WTC11 (cell line): ENCODE results near the gene NSL1. TPM values are rescaled to one million over a fixed set of nuclear protein-coding genes. Genes with fewer than 3 reads are reported as not detected.
A peak's percentile ranks its signal among the peaks of the same experiment; 100 is the strongest.

Source experiments
- ATAC-seq: fragments of 200-7000 bp; cut with Tn5 transposase; 2 replicates; pipeline ENCODE4 v1.10.0; 2021; ENCODE audit warnings: mild to moderate bottlenecking, moderate library complexity
- CTCF ChIA-PET: fragments of 300-600 bp; sonication (Branson Sonifier 250); formaldehyde crosslinking; loops from one replicate; lab custom pipeline; 2021; ENCODE audit warnings: antibody characterized with exemption; lab: Charles Lee
- POLR2A ChIA-PET: fragments of 350-600 bp; sonication (Branson Sonifier 250); formaldehyde crosslinking; loops from one replicate; lab custom pipeline; 2021; ENCODE audit warnings: antibody characterized with exemption; lab: Charles Lee
- DNase-seq: peaks from one replicate; pipeline ENCODE4 v3.0.0; 2021; ENCODE audit warnings: low spot score
- H3K27ac Mint-ChIP-seq: 2 replicates; pipeline ENCODE4 v1.8.0; 2021; ENCODE audit warnings: mixed read lengths
- H3K27me3 Mint-ChIP-seq: 2 replicates; pipeline ENCODE4 v1.8.0; 2021; ENCODE audit warnings: low read depth, mild to moderate bottlenecking, moderate library complexity, mixed read lengths
- H3K36me3 Mint-ChIP-seq: 2 replicates; pipeline ENCODE4 v1.8.0; 2021; ENCODE audit warnings: mixed read lengths
- H3K4me1 Mint-ChIP-seq: 2 replicates; pipeline ENCODE4 v1.8.0; 2022; ENCODE audit warnings: mixed read lengths
- H3K4me3 Mint-ChIP-seq: 2 replicates; pipeline ENCODE4 v1.8.0; 2021; ENCODE audit warnings: mild to moderate bottlenecking, moderate library complexity, mixed read lengths
- H3K9me3 Mint-ChIP-seq: 2 replicates; pipeline ENCODE4 v1.8.0; 2021; ENCODE audit warnings: mixed read lengths
- FOXP1 ChIP-seq: sonication (generic); formaldehyde crosslinking; IDR thresholded peaks from 2 replicates; pipeline ENCODE4 v1.8.0; 2022; ENCODE audit warnings: missing genetic modification reagents, mild to moderate bottlenecking, moderate library complexity, borderline replicate concordance
- GABPB1 ChIP-seq: sonication (generic); formaldehyde crosslinking; IDR thresholded peaks from 2 replicates; pipeline ENCODE4 v1.8.1; 2023; ENCODE audit warnings: mild to moderate bottlenecking, missing genetic modification reagents
- KAT7 ChIP-seq: sonication (generic); formaldehyde crosslinking; IDR thresholded peaks from 2 replicates; pipeline ENCODE4 v1.8.1; 2023; ENCODE audit warnings: missing genetic modification reagents, mild to moderate bottlenecking, borderline replicate concordance
- NFYB ChIP-seq: sonication (generic); formaldehyde crosslinking; conservative IDR thresholded peaks from 2 replicates; pipeline ENCODE4 v1.8.0; 2022; ENCODE audit warnings: low read depth, missing genetic modification reagents
- NR3C1 ChIP-seq: sonication (generic); formaldehyde crosslinking; conservative IDR thresholded peaks from 2 replicates; pipeline ENCODE4 v1.8.1; 2023; ENCODE audit warnings: low read depth, mild to moderate bottlenecking, missing genetic modification reagents
- RORB ChIP-seq: fragments of 250-450 bp; sonication (Bioruptor Pico); IDR thresholded peaks from 2 replicates; pipeline ENCODE4 v1.9.0; 2021; ENCODE audit warnings: mild to moderate bottlenecking
- SMAD3 ChIP-seq: sonication (generic); formaldehyde crosslinking; IDR thresholded peaks from 2 replicates; pipeline ENCODE4 v1.8.0; 2022; ENCODE audit warnings: missing genetic modification reagents, mild to moderate bottlenecking, borderline replicate concordance
- SOX15 ChIP-seq: fragments of 250-450 bp; sonication (Bioruptor Pico); IDR thresholded peaks from 2 replicates; pipeline ENCODE4 v1.9.0; 2021; ENCODE audit warnings: mild to moderate bottlenecking
- TCF7 ChIP-seq: sonication (generic); formaldehyde crosslinking; IDR thresholded peaks from 2 replicates; pipeline ENCODE4 v1.8.0; 2022; ENCODE audit warnings: mild to moderate bottlenecking, low read depth, missing genetic modification reagents, moderate library complexity
- TP53 ChIP-seq: sonication (generic); formaldehyde crosslinking; IDR thresholded peaks from 2 replicates; pipeline ENCODE4 v1.8.1; 2023; ENCODE audit warnings: mild to moderate bottlenecking, missing genetic modification reagents
- ZNF121 ChIP-seq: sonication (generic); formaldehyde crosslinking; IDR thresholded peaks from 2 replicates; pipeline ENCODE4 v1.8.0; 2023; ENCODE audit warnings: missing genetic modification reagents
- ZNF317 ChIP-seq: sonication (generic); formaldehyde crosslinking; IDR thresholded peaks from 2 replicates; pipeline ENCODE4 v1.8.1; 2023; ENCODE audit warnings: low read depth, mild to moderate bottlenecking, moderate library complexity, missing genetic modification reagents, borderline replicate concordance
- ZNF423 ChIP-seq: fragments of 250-450 bp; sonication (Bioruptor Pico); IDR thresholded peaks from 2 replicates; pipeline ENCODE4 v2.1.2; 2022; ENCODE audit warnings: mild to moderate bottlenecking, moderate library complexity
- ZNF671 ChIP-seq: fragments of 250-450 bp; sonication (Bioruptor Pico); IDR thresholded peaks from 2 replicates; pipeline ENCODE4 v1.8.0; 2021; ENCODE audit warnings: mild to moderate bottlenecking
- total RNA-seq: library from RNA; stranded (reverse); gene quantifications from 3 replicates; pipeline ENCODE4 v1.2.3, GENCODE V29; 2021
- TF ChIP-seq, protein P1 (sequence below): sonication (generic); formaldehyde crosslinking; IDR thresholded peaks from 2 replicates; pipeline ENCODE4 v1.8.0; 2022; ENCODE audit warnings: mild to moderate bottlenecking, missing genetic modification reagents
- TF ChIP-seq, protein P2 (sequence below): sonication (generic); formaldehyde crosslinking; IDR thresholded peaks from 2 replicates; pipeline ENCODE4 v1.8.1; 2022; ENCODE audit warnings: mild to moderate bottlenecking, missing genetic modification reagents, moderate library complexity, borderline replicate concordance
- TF ChIP-seq, protein P3 (sequence below): sonication (generic); formaldehyde crosslinking; IDR thresholded peaks from 2 replicates; pipeline ENCODE4 v1.8.1; 2023; ENCODE audit warnings: mild to moderate bottlenecking, missing genetic modification reagents, borderline replicate concordance
- TF ChIP-seq, protein P4 (sequence below): fragments of 250-450 bp; sonication (Bioruptor Pico); IDR thresholded peaks from 2 replicates; pipeline ENCODE4 v1.9.0; 2021; ENCODE audit warnings: mild to moderate bottlenecking, borderline replicate concordance
- TF ChIP-seq, protein P5 (sequence below): fragments of 200-600 bp; IDR thresholded peaks from 2 replicates; pipeline ENCODE4 v1.8.0; 2022; ENCODE audit warnings: antibody characterized with exemption

NSL1 gene
- total RNA-seq, 1 experiment from 2014 or later, result 55.7 TPM

DNA sequence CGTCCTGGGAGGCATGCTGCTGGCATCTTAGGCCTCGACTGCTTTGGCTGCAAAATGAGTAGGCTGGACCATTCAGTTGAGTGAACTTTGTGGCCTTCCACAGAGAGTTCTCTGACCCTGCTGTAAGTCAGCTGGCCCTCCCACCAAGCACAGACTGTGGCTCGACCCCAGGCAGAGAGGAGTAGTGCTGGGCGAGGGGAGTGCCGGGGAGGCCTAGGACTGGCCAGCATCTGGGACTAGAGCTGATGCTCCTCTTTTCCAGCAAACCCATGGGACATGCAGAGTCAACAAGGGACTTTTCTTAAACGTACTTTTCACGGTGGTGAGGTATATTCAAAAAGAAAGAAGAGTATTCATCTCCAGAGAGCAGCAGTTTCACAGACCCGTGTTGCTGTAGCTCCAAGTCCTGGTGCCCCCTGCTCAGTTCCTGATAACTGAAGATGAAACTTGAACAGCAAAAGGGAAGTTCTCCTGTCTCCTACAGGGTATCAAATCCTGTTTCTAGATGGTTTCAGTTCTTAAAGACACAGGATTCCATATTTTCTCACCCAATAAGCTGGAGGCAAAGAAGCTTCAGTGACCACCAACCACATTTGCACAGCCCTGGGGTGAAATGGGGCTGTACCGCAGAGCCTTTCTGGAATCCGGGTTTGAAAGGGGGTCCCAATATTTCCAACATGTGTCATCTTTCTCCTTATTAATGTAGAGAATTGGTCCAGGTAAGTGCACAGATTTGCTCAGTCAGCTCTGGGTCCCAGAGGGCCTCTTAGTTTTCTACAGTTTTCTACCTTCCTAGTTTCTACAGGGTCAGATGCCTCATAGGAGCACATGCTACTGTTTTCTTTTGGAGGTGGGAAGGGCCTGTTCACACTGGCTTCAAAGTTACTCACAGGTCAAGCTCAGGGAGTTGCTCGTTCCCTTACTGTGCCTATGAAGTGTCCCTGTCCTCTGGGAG lies 112.8 kb downstream of the NSL1 start:
- TF ChIP-seq NR3C1, result no peak
- no peak for TF ChIP-seq KAT7 (CRISPR knock-in tag)
- TF ChIP-seq TCF7 (CRISPR knock-in tag), result no peak
- no peak for TF ChIP-seq FOXP1 (CRISPR knock-in tag)
- no peak for TF ChIP-seq ZNF671 (CRISPR knock-in tag)
- no peak for TF ChIP-seq ZNF423 (CRISPR knock-in tag)
- TF ChIP-seq ZNF121, result no peak
- TF ChIP-seq RORB (CRISPR knock-in tag), result no peak
- TF ChIP-seq, protein P1, sequence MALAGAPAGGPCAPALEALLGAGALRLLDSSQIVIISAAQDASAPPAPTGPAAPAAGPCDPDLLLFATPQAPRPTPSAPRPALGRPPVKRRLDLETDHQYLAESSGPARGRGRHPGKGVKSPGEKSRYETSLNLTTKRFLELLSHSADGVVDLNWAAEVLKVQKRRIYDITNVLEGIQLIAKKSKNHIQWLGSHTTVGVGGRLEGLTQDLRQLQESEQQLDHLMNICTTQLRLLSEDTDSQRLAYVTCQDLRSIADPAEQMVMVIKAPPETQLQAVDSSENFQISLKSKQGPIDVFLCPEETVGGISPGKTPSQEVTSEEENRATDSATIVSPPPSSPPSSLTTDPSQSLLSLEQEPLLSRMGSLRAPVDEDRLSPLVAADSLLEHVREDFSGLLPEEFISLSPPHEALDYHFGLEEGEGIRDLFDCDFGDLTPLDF (CRISPR knock-in tag), result no peak
- TF ChIP-seq SMAD3 (CRISPR knock-in tag), result no peak
- no peak for TF ChIP-seq TP53
- TF ChIP-seq, protein P2, sequence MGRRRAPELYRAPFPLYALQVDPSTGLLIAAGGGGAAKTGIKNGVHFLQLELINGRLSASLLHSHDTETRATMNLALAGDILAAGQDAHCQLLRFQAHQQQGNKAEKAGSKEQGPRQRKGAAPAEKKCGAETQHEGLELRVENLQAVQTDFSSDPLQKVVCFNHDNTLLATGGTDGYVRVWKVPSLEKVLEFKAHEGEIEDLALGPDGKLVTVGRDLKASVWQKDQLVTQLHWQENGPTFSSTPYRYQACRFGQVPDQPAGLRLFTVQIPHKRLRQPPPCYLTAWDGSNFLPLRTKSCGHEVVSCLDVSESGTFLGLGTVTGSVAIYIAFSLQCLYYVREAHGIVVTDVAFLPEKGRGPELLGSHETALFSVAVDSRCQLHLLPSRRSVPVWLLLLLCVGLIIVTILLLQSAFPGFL (CRISPR knock-in tag), result no peak
- TF ChIP-seq NFYB (CRISPR knock-in tag), result no peak
- no peak for TF ChIP-seq SOX15 (CRISPR knock-in tag)
- TF ChIP-seq, protein P3, sequence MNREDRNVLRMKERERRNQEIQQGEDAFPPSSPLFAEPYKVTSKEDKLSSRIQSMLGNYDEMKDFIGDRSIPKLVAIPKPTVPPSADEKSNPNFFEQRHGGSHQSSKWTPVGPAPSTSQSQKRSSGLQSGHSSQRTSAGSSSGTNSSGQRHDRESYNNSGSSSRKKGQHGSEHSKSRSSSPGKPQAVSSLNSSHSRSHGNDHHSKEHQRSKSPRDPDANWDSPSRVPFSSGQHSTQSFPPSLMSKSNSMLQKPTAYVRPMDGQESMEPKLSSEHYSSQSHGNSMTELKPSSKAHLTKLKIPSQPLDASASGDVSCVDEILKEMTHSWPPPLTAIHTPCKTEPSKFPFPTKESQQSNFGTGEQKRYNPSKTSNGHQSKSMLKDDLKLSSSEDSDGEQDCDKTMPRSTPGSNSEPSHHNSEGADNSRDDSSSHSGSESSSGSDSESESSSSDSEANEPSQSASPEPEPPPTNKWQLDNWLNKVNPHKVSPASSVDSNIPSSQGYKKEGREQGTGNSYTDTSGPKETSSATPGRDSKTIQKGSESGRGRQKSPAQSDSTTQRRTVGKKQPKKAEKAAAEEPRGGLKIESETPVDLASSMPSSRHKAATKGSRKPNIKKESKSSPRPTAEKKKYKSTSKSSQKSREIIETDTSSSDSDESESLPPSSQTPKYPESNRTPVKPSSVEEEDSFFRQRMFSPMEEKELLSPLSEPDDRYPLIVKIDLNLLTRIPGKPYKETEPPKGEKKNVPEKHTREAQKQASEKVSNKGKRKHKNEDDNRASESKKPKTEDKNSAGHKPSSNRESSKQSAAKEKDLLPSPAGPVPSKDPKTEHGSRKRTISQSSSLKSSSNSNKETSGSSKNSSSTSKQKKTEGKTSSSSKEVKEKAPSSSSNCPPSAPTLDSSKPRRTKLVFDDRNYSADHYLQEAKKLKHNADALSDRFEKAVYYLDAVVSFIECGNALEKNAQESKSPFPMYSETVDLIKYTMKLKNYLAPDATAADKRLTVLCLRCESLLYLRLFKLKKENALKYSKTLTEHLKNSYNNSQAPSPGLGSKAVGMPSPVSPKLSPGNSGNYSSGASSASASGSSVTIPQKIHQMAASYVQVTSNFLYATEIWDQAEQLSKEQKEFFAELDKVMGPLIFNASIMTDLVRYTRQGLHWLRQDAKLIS (CRISPR knock-in tag), result no peak
- TF ChIP-seq ZNF317 (CRISPR knock-in tag), result no peak
- TF ChIP-seq, protein P4, sequence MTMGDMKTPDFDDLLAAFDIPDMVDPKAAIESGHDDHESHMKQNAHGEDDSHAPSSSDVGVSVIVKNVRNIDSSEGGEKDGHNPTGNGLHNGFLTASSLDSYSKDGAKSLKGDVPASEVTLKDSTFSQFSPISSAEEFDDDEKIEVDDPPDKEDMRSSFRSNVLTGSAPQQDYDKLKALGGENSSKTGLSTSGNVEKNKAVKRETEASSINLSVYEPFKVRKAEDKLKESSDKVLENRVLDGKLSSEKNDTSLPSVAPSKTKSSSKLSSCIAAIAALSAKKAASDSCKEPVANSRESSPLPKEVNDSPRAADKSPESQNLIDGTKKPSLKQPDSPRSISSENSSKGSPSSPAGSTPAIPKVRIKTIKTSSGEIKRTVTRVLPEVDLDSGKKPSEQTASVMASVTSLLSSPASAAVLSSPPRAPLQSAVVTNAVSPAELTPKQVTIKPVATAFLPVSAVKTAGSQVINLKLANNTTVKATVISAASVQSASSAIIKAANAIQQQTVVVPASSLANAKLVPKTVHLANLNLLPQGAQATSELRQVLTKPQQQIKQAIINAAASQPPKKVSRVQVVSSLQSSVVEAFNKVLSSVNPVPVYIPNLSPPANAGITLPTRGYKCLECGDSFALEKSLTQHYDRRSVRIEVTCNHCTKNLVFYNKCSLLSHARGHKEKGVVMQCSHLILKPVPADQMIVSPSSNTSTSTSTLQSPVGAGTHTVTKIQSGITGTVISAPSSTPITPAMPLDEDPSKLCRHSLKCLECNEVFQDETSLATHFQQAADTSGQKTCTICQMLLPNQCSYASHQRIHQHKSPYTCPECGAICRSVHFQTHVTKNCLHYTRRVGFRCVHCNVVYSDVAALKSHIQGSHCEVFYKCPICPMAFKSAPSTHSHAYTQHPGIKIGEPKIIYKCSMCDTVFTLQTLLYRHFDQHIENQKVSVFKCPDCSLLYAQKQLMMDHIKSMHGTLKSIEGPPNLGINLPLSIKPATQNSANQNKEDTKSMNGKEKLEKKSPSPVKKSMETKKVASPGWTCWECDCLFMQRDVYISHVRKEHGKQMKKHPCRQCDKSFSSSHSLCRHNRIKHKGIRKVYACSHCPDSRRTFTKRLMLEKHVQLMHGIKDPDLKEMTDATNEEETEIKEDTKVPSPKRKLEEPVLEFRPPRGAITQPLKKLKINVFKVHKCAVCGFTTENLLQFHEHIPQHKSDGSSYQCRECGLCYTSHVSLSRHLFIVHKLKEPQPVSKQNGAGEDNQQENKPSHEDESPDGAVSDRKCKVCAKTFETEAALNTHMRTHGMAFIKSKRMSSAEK (CRISPR knock-in tag), result no peak
- TF ChIP-seq, protein P5, sequence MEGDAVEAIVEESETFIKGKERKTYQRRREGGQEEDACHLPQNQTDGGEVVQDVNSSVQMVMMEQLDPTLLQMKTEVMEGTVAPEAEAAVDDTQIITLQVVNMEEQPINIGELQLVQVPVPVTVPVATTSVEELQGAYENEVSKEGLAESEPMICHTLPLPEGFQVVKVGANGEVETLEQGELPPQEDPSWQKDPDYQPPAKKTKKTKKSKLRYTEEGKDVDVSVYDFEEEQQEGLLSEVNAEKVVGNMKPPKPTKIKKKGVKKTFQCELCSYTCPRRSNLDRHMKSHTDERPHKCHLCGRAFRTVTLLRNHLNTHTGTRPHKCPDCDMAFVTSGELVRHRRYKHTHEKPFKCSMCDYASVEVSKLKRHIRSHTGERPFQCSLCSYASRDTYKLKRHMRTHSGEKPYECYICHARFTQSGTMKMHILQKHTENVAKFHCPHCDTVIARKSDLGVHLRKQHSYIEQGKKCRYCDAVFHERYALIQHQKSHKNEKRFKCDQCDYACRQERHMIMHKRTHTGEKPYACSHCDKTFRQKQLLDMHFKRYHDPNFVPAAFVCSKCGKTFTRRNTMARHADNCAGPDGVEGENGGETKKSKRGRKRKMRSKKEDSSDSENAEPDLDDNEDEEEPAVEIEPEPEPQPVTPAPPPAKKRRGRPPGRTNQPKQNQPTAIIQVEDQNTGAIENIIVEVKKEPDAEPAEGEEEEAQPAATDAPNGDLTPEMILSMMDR, result no peak
- TF ChIP-seq GABPB1 (CRISPR knock-in tag), result no peak
- TF ChIP-seq, all 79 proteins: peak for 0

More for the DNA sequence above, 112.8 kb downstream of the NSL1 start:
- CTCF ChIA-PET, result interaction anchor here (1.5 to 4.9 kb wide), 6 partner anchors 13 to 223 kb away, joined by 4 to 44 read pairs (median 6); partner anchors contain the start of gene BATF3
- Mint-ChIP-seq H3K4me3 (no peak overlapping the region), H3K27ac (no peak overlapping the region), H3K27me3 (peaks cover 5% of the 10 kb centered on the region; the same call in 1 of the 2 replicates), H3K36me3 (no peaks in the 10 kb centered on the region), H3K4me1 (peaks cover 11% of the 10 kb centered on the region), H3K9me3 (no peaks in the 10 kb centered on the region)
- ATAC-seq, result peak; percentile 35
- POLR2A ChIA-PET, result interaction anchor here (1.0 kb wide), 1 partner anchor 70 kb away, joined by 4 read pairs; the partner anchor contains the start of gene ATF3
- no peak for DNase-seq
